ENCODE results near the gene HOXC6.

- TF ChIP-seq POLR2A (IDR thresholded peaks at IDR 0.05) (no peak), CTCF (IDR thresholded peaks at IDR 0.05) (no peak)
Observed at GRCh38 chr12:54011665-54012532, 16.3 kb upstream of the HOXC6 start.

Data from heart left ventricle (tissue), 13 donors.